Uterus (tissue), 2 donors: ENCODE data around the gene LCE2D.

ENCODE experiments used
- CTCF ChIP-seq, 4 experiments: fragments of 200-600 bp in 2 of 4; fragments of 450-650 bp in 2 of 4; sonication (generic) in 2 of 4; IDR thresholded peaks; one replicate each; pipeline ENCODE4 v1.5.1; 2016 to 2019; ENCODE audit warnings: antibody characterized with exemption in 4 of 4, mild to moderate bottlenecking in 2 of 4, moderate library complexity in 1 of 4
- POLR2A ChIP-seq, 2 donors: fragments of 450-650 bp; IDR thresholded peaks; one replicate each; pipeline ENCODE4 v1.6.1; 2016; ENCODE audit warnings: antibody characterized with exemption in 2 of 2, mild to moderate bottlenecking in 1 of 2, moderate library complexity in 1 of 2

- TF ChIP-seq CTCF (IDR thresholded peaks at IDR 0.05) (no peak), POLR2A (IDR thresholded peaks at IDR 0.05) (no peak)
These were observed 41.2 kb upstream of the LCE2D start for GRCh38 chr1:152621993-152622392.
